HUES6 (cell line): Measurements from ENCODE around the gene DCAF8.

Source experiments
- H3K27ac ChIP-seq: 2 replicates; pipeline ENCODE4 v1.7.0; 2013; ENCODE audit warnings: low read depth, mild to moderate bottlenecking, low read length, inconsistent platforms
- H3K27me3 ChIP-seq: 2 replicates; pipeline ENCODE4 v1.6.1; 2013; ENCODE audit warnings: low read length; ENCODE audit not compliant: control insufficient read depth, insufficient read depth
- H3K36me3 ChIP-seq: 2 replicates; pipeline ENCODE4 v1.6.1; 2013; ENCODE audit warnings: low read length; ENCODE audit not compliant: control insufficient read depth, insufficient read depth
- H3K4me1 ChIP-seq: 2 replicates; pipeline ENCODE4 v1.6.1; 2013; ENCODE audit warnings: low read length; ENCODE audit not compliant: control insufficient read depth, insufficient read depth
- H3K4me3 ChIP-seq: 2 replicates; pipeline ENCODE4 v1.5.1; 2013; ENCODE audit warnings: low read depth, low read length
- H3K9ac ChIP-seq: one replicate; pipeline ENCODE4 v1.6.1; 2013; ENCODE audit warnings: mild to moderate bottlenecking, low read length
- H3K9me3 ChIP-seq: 2 replicates; pipeline ENCODE4 v1.6.1; 2013; ENCODE audit warnings: low read depth, low read length; ENCODE audit not compliant: control insufficient read depth, insufficient read depth

DCAF8 gene

GRCh38 chr1:160186729-160187128 is 75.6 kb downstream of the DCAF8 start:
- no peak overlapping the region for H3K27ac ChIP-seq
- H3K36me3 ChIP-seq, result no peaks in the 10 kb centered on the region
- H3K9me3 ChIP-seq, result no peaks in the 10 kb centered on the region
- peaks cover 29% of the 10 kb centered on the region for H3K4me1 ChIP-seq
- H3K27me3 ChIP-seq, result no peaks in the 10 kb centered on the region
- H3K4me3 ChIP-seq, result no peak overlapping the region
- no peak overlapping the region for H3K9ac ChIP-seq

DNA sequence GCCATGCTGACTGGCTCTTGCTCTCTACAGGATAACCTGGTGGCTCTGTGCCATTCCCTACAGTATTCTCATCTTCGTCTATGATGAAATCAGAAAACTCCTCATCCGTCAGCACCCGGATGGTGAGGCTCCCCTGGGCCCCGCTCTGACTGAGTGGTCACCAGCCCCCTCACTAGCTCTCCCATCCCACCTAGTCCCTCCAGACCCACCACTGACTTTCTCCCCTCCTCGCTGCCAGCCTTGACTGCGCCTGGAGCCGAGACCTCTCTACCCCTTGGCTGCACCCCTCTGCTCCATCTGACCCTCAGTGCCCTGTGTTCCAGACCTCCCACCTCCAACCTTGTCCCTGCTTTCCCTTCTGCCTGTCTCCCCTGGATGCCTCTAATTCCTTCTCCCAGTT is 76.1 kb downstream of the DCAF8 start:
- H3K9ac ChIP-seq, result no peak overlapping the region
- no peaks in the 10 kb centered on the region for H3K27me3 ChIP-seq
- peaks cover 29% of the 10 kb centered on the region for H3K4me1 ChIP-seq
- no peak overlapping the region for H3K4me3 ChIP-seq
- H3K9me3 ChIP-seq, result no peaks in the 10 kb centered on the region
- H3K27ac ChIP-seq, result no peak overlapping the region
- no peaks in the 10 kb centered on the region for H3K36me3 ChIP-seq

DNA sequence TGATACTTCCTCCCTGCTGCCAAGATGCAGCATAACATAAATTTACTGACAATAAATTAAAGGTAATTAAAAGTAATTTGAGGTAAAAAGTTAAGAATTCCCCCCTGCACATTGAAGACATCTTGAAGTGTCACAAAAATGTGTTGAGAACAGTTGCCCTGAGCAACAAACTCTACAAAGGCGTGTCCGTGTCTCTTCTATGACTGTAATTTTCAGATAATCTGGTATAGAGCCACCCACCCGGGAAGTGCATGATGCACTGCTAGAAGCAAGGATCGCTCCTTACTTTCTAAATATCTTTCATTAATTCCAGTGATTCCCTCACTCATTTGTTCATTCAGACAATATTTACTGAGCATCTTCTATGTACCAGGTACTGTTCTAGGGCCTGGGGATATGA is 83.0 kb downstream of the DCAF8 start:
- Histone ChIP-seq H3K36me3 (no peaks in the 10 kb centered on the region), H3K4me1 (peaks cover 14% of the 10 kb centered on the region), H3K9me3 (no peaks in the 10 kb centered on the region), H3K27me3 (no peaks in the 10 kb centered on the region), H3K27ac (no peak overlapping the region), H3K4me3 (no peak overlapping the region), H3K9ac (no peak overlapping the region)

DNA sequence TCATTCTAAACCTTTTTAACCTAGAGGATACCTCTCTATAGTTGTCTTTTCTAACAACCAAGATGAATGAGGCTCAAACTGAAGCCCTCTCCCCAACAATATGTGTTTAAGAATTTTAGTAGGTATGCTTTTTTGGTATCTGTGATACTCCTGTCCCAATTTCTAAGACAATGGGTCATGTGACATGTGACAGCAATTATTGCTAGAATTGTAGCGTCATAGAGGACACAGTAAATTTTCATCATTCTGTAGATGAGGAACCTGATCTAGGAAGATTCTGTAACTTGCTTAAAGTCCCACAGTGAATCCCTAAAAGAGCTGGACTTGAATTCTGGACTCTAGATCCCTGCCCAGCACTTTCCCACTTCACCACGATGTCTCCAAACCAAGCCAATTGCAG is 83.6 kb downstream of the DCAF8 start:
- H3K27ac ChIP-seq, result no peak overlapping the region
- H3K4me1 ChIP-seq, result peaks cover 14% of the 10 kb centered on the region
- H3K36me3 ChIP-seq, result no peaks in the 10 kb centered on the region
- no peak overlapping the region for H3K4me3 ChIP-seq
- no peaks in the 10 kb centered on the region for H3K9me3 ChIP-seq
- no peaks in the 10 kb centered on the region for H3K27me3 ChIP-seq
- no peak overlapping the region for H3K9ac ChIP-seq

- no peak overlapping the region for H3K9ac ChIP-seq
- peaks cover 18% of the 10 kb centered on the region for H3K4me1 ChIP-seq
- H3K27ac ChIP-seq, result no peak overlapping the region
- no peak overlapping the region for H3K4me3 ChIP-seq
- no peaks in the 10 kb centered on the region for H3K36me3 ChIP-seq
- no peaks in the 10 kb centered on the region for H3K27me3 ChIP-seq
- H3K9me3 ChIP-seq, result no peaks in the 10 kb centered on the region
These were observed 84.7 kb downstream of the DCAF8 start for GRCh38 chr1:160177667-160178066.

- Histone ChIP-seq H3K27ac (no peak overlapping the region), H3K27me3 (no peaks in the 10 kb centered on the region), H3K9ac (no peak overlapping the region), H3K4me1 (peaks cover 23% of the 10 kb centered on the region), H3K9me3 (no peaks in the 10 kb centered on the region), H3K4me3 (no peak overlapping the region), H3K36me3 (no peaks in the 10 kb centered on the region)
These were observed 85.1 kb downstream of the DCAF8 start for GRCh38 chr1:160177231-160177630.

- no peaks in the 10 kb centered on the region for H3K27me3 ChIP-seq
- H3K9ac ChIP-seq, result peak overlapping the region; percentile 94
- peak overlapping the region; percentile 98; the same call in 1 of the 2 replicates for H3K27ac ChIP-seq
- H3K9me3 ChIP-seq, result no peaks in the 10 kb centered on the region
- H3K4me1 ChIP-seq, result peaks cover 59% of the 10 kb centered on the region
- no peak overlapping the region for H3K4me3 ChIP-seq
- H3K36me3 ChIP-seq, result no peaks in the 10 kb centered on the region
These were observed 90.4 kb downstream of the DCAF8 start for GRCh38 chr1:160171980-160172379.

GRCh38 chr1:160171354-160171753 is 91.0 kb downstream of the DCAF8 start:
- no peaks in the 10 kb centered on the region for H3K27me3 ChIP-seq
- H3K4me1 ChIP-seq, result peaks cover 61% of the 10 kb centered on the region
- peak overlapping the region; percentile 98; the same call in 1 of the 2 replicates for H3K27ac ChIP-seq
- no peaks in the 10 kb centered on the region for H3K9me3 ChIP-seq
- H3K36me3 ChIP-seq, result no peaks in the 10 kb centered on the region
- H3K4me3 ChIP-seq, result peak overlapping the region; percentile 3; the same call in 1 of the 2 replicates
- peak overlapping the region; percentile 94 for H3K9ac ChIP-seq

DNA sequence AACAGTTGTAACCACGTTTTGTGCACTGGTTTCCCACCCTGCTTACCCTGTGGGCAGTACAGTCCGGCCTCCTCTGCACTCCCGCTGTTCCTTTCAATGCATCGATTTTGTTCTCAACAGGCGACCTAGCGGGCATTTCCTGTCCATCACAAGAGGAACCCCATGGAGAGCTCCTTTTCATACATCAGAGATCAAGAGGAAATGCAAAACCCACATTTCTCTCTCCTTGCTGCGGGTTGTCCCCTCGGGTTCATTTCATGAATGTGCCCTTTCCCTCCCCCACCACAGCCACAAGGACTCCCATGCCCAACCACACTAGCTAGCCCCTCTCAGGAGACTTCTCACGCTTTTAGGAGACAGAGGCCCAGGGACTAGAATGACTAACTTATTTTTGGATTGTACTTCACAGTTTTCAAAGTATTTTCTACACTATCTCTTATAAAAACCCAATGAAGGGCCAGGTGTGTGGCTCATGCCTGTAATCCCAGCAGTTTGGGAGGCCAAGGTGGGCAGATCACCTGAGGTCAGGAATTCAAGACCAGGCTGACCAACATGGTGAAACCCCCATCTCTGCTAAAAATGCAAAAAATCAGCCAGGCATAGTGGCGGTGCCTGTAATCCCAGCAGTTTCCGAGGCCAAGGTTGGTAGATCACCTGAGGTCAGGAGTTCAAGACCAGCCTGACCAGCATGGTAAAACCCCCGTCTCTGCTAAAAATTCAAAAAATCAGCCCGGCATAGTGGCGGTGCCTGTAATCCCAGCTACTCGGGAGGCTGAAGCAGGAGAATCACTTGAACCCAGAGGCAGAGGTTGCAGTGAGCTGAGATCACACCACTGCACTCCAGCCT is 92.6 kb downstream of the DCAF8 start:
- Histone ChIP-seq H3K27me3 (no peaks in the 10 kb centered on the region), H3K27ac (peak overlapping the region; percentile 98), H3K4me1 (peaks cover 61% of the 10 kb centered on the region), H3K9me3 (no peaks in the 10 kb centered on the region), H3K36me3 (no peaks in the 10 kb centered on the region), H3K9ac (peak overlapping the region; percentile 94), H3K4me3 (peak overlapping the region; percentile 40)

DNA sequence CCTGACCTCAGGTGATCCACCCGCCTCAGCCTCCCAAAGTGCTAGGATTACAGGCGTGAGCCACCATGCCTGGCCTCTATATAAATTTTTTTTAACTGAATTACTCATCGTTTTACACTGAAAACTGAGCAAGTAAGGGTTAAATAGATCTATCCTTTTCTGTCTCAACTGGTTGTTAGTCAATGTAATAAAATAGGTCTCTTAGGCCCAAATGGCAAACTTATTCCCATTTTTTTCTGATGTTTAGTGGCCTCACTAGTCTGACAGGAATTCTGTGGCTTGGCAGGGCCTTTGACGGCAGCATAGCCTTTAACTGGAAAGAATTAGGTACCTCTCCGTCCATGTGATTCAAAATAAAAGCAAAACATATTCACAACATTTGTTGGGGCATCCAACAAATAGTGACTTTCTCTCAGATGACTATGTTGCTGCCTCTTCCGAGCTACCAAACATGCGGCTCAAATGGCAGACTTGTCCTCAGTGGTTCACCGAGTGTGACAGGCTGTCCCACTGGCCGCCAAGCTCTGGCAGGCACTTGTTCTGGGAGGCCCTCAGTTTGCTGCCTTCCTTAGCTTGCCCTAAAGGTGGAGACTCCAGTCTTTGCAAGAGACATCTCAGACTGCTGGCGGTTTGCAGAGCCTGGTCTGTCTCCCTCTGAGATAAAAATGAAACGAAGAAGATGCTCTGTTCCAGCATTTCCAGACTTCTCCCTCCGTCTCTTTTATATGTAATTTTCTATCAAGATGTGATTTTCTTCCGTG is 93.6 kb downstream of the DCAF8 start:
- Histone ChIP-seq H3K9me3 (no peaks in the 10 kb centered on the region), H3K9ac (peak overlapping the region; percentile 94), H3K4me3 (peak overlapping the region; percentile 40), H3K36me3 (no peaks in the 10 kb centered on the region), H3K27me3 (no peaks in the 10 kb centered on the region), H3K4me1 (peaks cover 61% of the 10 kb centered on the region), H3K27ac (peak overlapping the region; percentile 98)

DNA sequence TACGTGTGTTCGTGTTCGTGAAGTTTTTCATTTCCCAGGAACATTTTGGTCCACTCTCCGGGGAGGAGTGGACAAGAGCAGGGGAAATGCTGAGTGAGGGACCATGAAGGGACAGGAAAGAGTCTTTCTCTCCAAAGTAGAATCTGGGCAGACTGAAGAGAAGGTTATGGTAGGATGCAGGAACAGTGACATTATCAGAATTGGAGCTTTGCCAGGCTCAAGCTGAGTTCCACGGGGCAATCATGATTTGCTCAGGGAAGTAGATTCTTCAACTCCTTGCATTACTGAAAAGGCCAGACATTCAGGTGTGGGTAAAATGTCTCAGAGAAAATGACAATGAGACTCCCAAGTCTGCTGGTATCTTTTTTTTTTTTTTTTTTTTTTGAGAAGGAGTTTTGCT is 94.3 kb downstream of the DCAF8 start:
- H3K9ac ChIP-seq, result peak overlapping the region; percentile 59

More for the DNA sequence above, 94.3 kb downstream of the DCAF8 start:
- Histone ChIP-seq H3K36me3 (no peaks in the 10 kb centered on the region), H3K4me3 (no peak overlapping the region), H3K9me3 (no peaks in the 10 kb centered on the region), H3K27me3 (no peaks in the 10 kb centered on the region), H3K4me1 (peaks cover 60% of the 10 kb centered on the region), H3K27ac (peak overlapping the region; percentile 65; the same call in 1 of the 2 replicates)
